Mononuclear cell (primary cell): ENCODE measurements around the gene SOX4. TPM values are rescaled to one million over a fixed set of nuclear protein-coding genes. Genes with fewer than 3 reads are reported as not detected.
"Not testable (repeated sequence)": the region's sequence is repeated elsewhere in the genome, so short reads cannot be mapped to it uniquely, and the experiment has no call there.

Experiments
- H3K27me3 ChIP-seq: 2 replicates; pipeline ENCODE4 v1.6.0; 2011; ENCODE audit warnings: low read length, control low read depth; ENCODE audit not compliant: insufficient read depth
- H3K4me1 ChIP-seq: 2 replicates; pipeline ENCODE4 v1.5.1; 2011; ENCODE audit warnings: mild to moderate bottlenecking, low read length, control low read depth; ENCODE audit not compliant: insufficient read depth
- H3K4me3 ChIP-seq: 2 replicates; pipeline ENCODE4 v1.5.1; 2011; ENCODE audit warnings: mild to moderate bottlenecking, low read length, moderate library complexity
- H3K9me3 ChIP-seq: 2 replicates; pipeline ENCODE4 v1.5.1; 2011; ENCODE audit warnings: low read depth, mild to moderate bottlenecking, control low read depth, low read length
- total RNA-seq: library from RNA; depleted of rRNA; stranded (reverse); fragments of >200 nt; gene quantifications from one replicate; pipeline ENCODE4 v1.2.3, GENCODE V29; 2012

Gene SOX4
- total RNA-seq: 16.5 TPM

DNA sequence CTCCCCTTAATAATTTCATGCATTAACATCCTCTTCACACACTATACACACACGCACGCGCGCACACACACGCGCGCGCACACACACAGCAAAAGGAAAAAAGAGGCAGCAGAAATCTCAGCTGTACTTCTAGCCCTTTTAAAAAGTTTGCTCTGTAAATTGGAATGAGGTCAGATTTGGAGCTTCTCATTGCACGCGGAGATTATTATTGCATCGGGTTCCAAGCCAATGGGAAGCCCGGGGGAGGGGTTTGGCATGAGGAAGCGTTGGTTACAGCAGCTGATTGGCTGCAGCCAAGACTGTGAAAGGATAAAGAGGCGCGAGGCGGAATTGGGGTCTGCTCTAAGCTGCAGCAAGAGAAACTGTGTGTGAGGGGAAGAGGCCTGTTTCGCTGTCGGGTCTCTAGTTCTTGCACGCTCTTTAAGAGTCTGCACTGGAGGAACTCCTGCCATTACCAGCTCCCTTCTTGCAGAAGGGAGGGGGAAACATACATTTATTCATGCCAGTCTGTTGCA is at the start of gene SOX4:
Gene SOX4 (plus strand): TSS at position 340 of the 515 bp plus-strand sequence. CDS start 784 bp downstream, outside the sequence.
- H3K9me3 ChIP-seq: no peaks in the 10 kb centered on the region
- peaks cover 14% of the 10 kb centered on the region for H3K27me3 ChIP-seq
- H3K4me1 ChIP-seq: peaks cover 39% of the 10 kb centered on the region
- peak within 1 kb of the TSS; percentile 57 for H3K4me3 ChIP-seq

DNA sequence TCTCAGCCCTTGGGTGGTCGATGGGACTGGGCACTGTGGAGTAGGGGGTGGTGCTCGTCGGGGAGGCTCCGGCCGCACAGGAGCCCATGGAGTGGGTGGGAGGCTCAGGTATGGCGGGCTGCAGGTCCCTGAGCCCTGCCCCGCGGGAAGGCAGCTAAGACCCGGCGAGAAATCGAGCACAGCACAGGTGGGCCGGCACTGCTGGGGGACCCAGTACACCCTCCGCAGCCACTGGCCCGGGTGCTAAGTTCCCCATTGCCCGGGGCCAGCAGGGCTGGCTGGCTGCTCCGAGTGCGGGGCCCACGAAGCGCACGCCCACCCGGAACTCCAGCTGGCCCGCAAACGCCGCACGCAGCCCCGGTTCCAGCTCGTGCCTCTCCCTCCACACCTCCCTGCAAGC is 41.3 kb upstream of the SOX4 start:
- not testable (repeated sequence) for H3K4me3 ChIP-seq, H3K4me1 ChIP-seq, H3K27me3 ChIP-seq
- H3K9me3 ChIP-seq: peaks cover 16% of the 10 kb centered on the region

DNA sequence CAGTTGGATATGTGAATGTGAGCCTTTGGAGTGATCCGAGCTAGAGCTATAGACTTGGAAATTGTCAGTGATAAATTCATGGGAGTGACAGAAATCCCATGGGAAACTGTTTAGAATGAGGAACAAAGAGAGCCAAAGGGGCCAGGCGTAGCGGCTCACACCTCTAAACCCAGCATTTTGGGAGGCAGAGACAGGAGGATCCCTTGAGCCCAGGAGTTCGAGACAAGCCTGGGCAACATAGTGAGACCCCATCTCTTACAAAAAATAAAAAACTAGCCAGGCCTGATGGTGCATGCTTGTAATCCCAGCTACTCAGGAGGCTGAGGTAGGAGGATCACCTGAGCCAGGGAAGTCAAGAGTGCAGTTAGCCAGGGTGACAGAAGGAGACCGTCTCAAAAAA is 39.3 kb upstream of the SOX4 start:
- no peaks in the 10 kb centered on the region for H3K27me3 ChIP-seq
- H3K9me3 ChIP-seq: peaks cover 3% of the 10 kb centered on the region
- H3K4me1 ChIP-seq: no peaks in the 10 kb centered on the region
- H3K4me3 ChIP-seq: no peak overlapping the region

DNA sequence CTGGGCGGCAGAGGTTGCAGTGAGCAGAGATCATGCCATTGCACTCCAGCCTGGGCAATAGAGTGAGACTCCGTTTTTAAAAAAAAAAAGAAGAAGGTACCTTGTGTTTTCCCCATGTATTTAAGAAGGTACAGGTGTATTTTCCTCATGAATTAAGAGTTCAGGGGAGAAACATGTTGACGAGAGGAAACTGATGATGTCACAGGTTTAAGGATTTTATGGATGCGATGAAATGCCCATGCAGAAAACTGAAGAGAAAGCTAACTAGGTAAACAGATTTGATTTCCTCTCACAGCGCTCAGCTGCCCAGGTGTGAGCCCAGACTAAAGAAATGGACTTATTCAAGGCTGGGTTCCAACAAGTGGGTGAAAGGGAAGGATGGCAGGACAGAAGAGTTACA is 38.4 kb upstream of the SOX4 start:
- Histone ChIP-seq H3K27me3 (no peaks in the 10 kb centered on the region), H3K4me1 (no peaks in the 10 kb centered on the region), H3K4me3 (no peak overlapping the region), H3K9me3 (no peaks in the 10 kb centered on the region)

DNA sequence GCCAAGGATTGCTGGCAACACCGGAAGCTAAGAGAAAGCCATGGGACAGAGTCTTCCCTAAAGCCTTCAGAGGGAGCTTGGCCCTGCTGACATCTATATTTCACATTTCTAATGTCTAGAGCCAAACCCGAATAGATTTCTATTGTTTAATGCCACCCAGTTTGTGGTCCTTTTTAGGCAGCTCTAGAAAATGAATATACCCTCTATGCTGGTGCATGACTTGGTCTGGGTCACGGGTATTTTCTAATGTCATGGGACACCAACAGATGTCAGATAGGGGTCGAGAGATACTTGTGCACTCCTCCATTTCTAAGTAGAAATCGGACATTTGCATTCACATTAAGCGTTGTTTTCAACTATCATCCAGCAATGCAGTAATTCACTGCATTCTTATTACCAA is 37.0 kb upstream of the SOX4 start:
- H3K27me3 ChIP-seq: no peaks in the 10 kb centered on the region
- H3K9me3 ChIP-seq: no peaks in the 10 kb centered on the region
- no peak overlapping the region for H3K4me3 ChIP-seq
- no peaks in the 10 kb centered on the region for H3K4me1 ChIP-seq

DNA sequence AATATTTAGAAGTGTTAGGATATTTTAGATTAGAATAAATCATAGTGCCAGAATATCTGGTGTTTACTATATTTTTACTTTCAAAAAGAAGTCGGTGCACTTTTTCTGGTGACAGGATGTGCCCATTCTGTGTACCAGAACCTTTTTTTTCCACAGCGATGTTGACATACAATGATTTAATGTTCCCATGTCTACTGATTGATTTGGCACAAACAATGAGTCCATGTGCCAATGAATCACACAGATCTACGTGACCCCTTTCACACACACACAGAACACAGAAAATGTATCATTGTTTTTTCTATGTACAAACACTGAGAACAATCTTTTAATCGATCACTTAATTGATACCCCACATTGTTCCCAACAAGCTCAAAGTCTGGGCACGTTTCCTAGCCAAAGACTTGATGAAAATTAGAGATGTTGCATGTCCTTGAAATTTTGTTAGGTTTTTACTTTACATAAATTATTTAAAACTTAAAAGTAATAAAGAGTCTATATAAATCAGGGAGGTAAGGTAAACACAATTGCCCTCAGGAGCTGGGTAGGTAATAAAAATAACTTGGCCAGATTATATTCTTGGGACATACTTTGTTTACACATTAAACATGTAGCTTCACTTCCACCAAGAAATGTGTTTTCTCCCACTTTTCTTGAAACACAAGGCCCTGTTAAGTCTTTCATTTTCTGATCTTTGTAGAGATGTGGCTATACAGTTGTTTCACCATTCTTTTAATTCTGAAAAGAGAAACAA is 36.4 kb upstream of the SOX4 start:
- no peaks in the 10 kb centered on the region for H3K9me3 ChIP-seq
- no peaks in the 10 kb centered on the region for H3K4me1 ChIP-seq
- H3K4me3 ChIP-seq: no peak overlapping the region
- H3K27me3 ChIP-seq: no peaks in the 10 kb centered on the region

DNA sequence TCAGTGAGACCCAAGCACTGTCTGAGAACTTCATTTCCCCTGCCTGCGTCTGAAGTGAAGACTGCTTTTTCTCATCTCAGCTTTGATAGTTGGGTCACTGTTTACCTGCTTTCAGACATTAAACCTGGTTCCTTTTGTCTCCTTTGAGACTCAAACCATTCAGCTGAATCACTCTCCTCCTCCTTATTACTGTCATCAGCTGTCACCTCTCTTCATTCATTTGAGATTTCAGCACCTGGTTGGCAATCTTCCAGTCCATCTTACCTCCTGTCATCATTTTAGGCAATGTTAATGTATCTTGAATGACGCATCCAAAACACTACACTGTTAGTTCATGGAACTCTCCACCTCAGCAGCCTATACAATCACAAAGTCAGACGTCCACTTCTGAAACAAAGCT is 34.3 kb upstream of the SOX4 start:
- Histone ChIP-seq H3K9me3 (no peaks in the 10 kb centered on the region), H3K4me1 (no peaks in the 10 kb centered on the region), H3K4me3 (no peak overlapping the region), H3K27me3 (no peaks in the 10 kb centered on the region)

DNA sequence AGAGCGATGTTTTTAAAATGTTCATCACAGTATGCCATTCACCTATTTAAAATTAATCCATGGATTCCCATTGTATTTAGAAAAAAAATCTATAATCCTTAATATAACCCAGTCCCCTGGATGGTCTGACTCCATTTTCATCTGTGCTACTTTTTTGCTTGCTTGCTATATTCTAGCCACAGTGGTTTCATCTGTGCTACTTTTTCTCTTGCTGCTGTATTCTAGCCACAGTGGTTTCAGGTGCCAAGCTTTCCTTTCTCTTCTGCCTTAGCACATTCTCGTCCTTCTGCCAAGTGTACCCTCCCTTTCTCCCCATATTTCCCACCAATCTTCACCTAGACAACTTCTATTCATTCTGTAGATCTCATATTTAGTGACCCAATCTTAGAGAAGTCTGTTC is 33.3 kb upstream of the SOX4 start:
- Histone ChIP-seq H3K27me3 (no peaks in the 10 kb centered on the region), H3K4me1 (no peaks in the 10 kb centered on the region), H3K4me3 (no peak overlapping the region), H3K9me3 (no peaks in the 10 kb centered on the region)

DNA sequence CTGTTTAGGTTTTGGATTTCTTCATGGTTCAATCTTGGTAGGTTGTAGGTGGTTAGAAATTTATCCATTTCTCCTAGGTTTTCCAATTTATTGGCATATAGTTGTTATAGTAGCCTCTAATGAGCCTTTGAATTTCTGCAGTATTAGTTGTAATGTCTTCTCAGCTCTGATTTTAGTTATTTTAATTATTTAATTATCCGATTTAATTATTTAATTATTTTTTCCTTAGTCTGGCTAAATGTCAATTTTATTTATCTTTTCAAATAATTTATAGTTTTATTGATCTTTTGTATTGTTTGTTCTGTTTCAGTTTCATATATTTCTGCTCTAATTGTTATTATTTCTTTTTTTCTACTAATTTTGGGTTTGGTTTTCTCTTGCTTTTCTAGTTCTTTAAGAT is 28.1 kb upstream of the SOX4 start:
- Histone ChIP-seq H3K4me1 (no peaks in the 10 kb centered on the region), H3K9me3 (no peaks in the 10 kb centered on the region), H3K27me3 (no peaks in the 10 kb centered on the region), H3K4me3 (no peak overlapping the region)

DNA sequence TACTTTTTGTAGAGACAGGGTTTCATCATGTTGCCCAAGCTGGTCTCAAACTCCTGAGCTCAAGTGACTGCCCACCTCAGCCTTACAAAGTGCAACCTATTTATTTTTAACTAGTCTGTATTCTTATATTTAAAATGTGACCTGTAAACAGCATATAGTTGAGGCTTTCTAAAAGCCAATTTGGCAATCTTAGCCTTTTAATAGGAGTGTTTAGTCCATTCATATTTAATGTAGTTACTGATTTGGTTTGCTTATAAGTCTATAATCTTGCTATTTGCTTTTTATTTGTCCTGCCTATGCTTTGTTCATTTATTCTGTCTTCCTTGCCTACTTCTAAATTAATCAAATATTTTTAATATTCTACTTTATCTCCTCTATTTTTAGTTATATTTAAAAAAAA is 15.0 kb upstream of the SOX4 start:
- H3K4me1 ChIP-seq: no peaks in the 10 kb centered on the region
- peaks cover 3% of the 10 kb centered on the region for H3K27me3 ChIP-seq
- H3K4me3 ChIP-seq: no peak overlapping the region
- H3K9me3 ChIP-seq: no peaks in the 10 kb centered on the region

DNA sequence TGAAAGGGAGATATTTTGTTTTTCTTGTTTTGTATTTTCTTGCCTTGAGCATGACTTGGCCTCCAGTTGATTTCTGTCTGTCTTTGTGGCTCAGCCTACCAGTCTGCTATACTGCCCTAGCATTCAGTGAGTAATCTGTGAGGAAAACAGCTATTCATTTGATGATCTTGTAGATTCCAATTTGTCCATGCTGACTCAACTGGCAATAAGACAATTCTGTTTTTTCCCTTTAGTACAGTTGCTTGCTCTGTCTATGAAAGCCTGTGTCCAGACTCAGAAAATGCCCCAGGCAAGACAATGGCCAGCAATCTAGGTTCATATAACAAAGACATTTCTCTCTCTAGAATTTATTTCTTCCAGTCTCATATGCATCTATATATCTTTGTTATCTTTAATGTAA is 10.9 kb upstream of the SOX4 start:
- peaks cover 11% of the 10 kb centered on the region for H3K4me1 ChIP-seq
- H3K27me3 ChIP-seq: peaks cover 3% of the 10 kb centered on the region
- no peaks in the 10 kb centered on the region for H3K9me3 ChIP-seq
- no peak overlapping the region for H3K4me3 ChIP-seq

DNA sequence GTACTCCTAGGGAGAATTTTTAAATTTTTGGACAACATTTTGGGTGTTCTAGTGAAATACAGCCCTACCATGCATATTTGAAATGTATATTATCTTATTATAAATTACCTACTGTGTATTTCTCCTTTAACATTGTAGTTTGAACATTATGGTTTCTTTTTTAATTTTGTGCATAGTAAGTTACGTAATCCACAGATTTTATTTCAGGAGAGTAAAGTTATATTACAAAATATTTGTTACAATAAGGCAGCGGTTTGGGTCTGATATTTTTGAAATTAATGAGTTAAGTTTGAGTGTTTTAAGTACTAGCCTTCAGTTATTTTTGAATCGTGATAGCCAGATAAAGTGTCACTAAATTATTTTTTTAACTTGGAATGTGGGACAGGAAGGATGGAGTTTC is 7.3 kb upstream of the SOX4 start:
- Histone ChIP-seq H3K4me3 (no peak overlapping the region), H3K9me3 (no peaks in the 10 kb centered on the region), H3K4me1 (peaks cover 25% of the 10 kb centered on the region), H3K27me3 (peaks cover 4% of the 10 kb centered on the region)

DNA sequence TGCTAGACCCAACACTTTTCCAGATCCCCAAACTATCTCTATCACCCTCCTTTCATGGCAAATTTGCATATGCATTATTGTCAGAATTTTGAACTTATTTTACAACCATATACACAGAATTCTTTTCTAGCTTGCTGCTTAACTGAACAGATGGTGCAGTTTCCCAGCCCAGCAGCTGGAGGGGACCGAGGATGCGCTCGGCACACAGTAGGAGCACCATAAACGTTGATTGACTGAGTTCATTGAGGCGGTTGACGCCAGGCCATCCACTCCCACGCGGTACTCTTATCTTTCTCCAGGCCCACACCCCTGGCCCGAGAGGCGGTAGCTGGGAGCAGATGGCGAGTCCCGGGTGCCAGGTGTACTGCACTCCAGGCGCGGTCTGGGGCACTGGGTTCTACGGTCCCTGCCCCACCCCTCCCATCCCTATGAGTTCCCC is 6.8 kb upstream of the SOX4 start:
- no peaks in the 10 kb centered on the region for H3K9me3 ChIP-seq
- H3K27me3 ChIP-seq: peaks cover 4% of the 10 kb centered on the region
- H3K4me3 ChIP-seq: peak overlapping the region; percentile 80
- peaks cover 25% of the 10 kb centered on the region for H3K4me1 ChIP-seq

DNA sequence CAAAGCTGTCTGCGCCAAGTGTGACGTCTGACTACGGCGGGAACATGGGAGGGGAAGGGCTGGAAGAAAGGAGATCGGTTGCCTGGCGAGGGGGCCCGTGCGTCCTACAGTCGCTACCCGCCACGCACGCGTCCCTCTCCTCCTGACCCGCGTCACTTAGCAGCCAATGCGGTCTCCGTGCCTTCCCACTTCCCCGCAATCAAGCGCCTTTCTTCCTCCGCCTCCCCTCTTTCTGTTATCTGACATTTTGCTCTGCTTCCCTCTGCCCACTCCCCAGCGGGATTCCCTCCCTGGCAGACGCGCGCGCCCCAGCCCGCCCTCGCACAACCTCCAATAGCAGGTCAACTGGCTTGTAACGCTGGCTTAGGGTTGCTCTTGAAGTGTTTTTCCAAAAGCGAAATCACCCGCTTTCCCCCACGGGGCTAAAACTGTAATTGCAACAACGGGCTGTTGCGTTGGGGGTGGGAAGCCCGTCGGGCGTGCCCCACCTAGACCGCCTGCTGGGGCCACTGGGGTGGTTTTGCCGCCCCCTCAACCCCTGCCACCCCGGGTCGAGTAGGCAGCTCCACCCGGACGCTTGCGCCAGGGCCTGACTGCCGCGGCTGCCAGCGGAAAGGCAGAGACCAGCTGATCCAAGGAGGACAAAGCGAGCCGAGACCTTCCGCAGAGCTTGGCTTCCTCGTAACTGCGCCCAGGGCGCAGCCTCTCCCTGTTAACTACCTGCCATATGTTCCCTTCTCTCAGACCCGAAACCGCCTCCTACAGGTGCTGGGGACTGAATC is 6.2 kb upstream of the SOX4 start:
- Histone ChIP-seq H3K4me1 (peaks cover 25% of the 10 kb centered on the region), H3K27me3 (peaks cover 4% of the 10 kb centered on the region), H3K4me3 (peak overlapping the region; percentile 80), H3K9me3 (no peaks in the 10 kb centered on the region)

DNA sequence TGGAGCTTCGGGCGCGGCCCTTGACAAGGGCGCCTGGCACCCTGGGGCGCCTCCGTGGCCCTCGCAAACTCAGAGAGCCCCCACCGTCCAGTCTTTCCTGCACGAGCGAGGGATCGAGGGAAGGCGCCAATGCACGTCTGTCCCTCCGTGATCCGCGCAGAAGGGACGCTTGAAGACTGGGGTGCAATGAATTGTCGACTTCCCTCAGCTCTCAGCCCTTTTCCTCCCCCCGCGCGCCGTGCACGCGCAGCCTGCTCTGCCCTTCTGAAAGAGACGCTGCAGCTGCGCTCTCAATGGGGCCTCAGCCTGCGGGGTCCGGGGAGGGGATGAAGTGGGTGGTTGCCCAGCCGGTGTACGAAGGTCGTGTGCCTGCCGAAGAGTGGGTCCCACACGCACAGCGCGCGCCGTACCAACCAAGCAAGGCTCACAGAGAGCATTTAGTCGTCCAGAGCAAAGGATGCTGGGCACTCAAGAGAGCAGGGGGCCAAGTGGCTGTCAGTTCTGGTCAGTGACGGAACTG is 5.5 kb upstream of the SOX4 start:
- peaks cover 7% of the 10 kb centered on the region for H3K27me3 ChIP-seq
- H3K9me3 ChIP-seq: no peaks in the 10 kb centered on the region
- peak overlapping the region; percentile 80 for H3K4me3 ChIP-seq
- peaks cover 29% of the 10 kb centered on the region for H3K4me1 ChIP-seq
